Adrenal gland (tissue), 5 donors: ENCODE data around the gene UGT1A3.

ENCODE experiments used
- CTCF ChIP-seq, 6 experiments: fragments of 450-650 bp in 4 of 6; fragments of 200-600 bp in 2 of 6; sonication (generic) in 1 of 6; IDR thresholded peaks; 1 replicate in 5 of 6; 2 replicates in 1 of 6; pipeline versions ENCODE4 v1.5.1 to v1.8.0; 2016 to 2021; ENCODE audit warnings: antibody characterized with exemption in 6 of 6, mild to moderate bottlenecking in 2 of 6, moderate library complexity in 1 of 6
- POLR2A ChIP-seq, 2 donors: fragments of 450-650 bp; IDR thresholded peaks; one replicate each; pipeline ENCODE4 v1.6.1; 2017; ENCODE audit warnings: antibody characterized with exemption in 2 of 2, mild to moderate bottlenecking in 2 of 2, moderate library complexity in 1 of 2
- donor health status: DM: no; HTN: no; CAD: no.

- TF ChIP-seq CTCF (IDR thresholded peaks at IDR 0.05), result no peak
- TF ChIP-seq POLR2A (IDR thresholded peaks at IDR 0.05), result no peak
Measured at GRCh38 chr2:233686928-233687327, 41.9 kb upstream of the UGT1A3 start.
